AG09309 (cell line): Measurements from ENCODE around the gene HTR3E.

Experiments used
- DNase-seq: peaks from one replicate; pipeline ENCODE4 v3.0.0-alpha.2; 2010; ENCODE audit warnings: low read depth
- H3K4me3 ChIP-seq: 2 replicates; pipeline ENCODE4 v1.5.1; 2011; ENCODE audit warnings: mild to moderate bottlenecking, low read depth, low read length, moderate library complexity; ENCODE audit not compliant: control insufficient read depth
- TF ChIP-seq, protein P1 (sequence below): IDR thresholded peaks from 2 replicates; pipeline ENCODE4 v1.5.1; 2011; ENCODE audit warnings: mild to moderate bottlenecking, low read depth, low read length, inconsistent platforms; ENCODE audit not compliant: insufficient read depth, control insufficient read depth; ENCODE audit errors: missing control alignments

Gene HTR3E, protein sequence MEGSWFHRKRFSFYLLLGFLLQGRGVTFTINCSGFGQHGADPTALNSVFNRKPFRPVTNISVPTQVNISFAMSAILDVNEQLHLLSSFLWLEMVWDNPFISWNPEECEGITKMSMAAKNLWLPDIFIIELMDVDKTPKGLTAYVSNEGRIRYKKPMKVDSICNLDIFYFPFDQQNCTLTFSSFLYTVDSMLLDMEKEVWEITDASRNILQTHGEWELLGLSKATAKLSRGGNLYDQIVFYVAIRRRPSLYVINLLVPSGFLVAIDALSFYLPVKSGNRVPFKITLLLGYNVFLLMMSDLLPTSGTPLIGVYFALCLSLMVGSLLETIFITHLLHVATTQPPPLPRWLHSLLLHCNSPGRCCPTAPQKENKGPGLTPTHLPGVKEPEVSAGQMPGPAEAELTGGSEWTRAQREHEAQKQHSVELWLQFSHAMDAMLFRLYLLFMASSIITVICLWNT

DNA sequence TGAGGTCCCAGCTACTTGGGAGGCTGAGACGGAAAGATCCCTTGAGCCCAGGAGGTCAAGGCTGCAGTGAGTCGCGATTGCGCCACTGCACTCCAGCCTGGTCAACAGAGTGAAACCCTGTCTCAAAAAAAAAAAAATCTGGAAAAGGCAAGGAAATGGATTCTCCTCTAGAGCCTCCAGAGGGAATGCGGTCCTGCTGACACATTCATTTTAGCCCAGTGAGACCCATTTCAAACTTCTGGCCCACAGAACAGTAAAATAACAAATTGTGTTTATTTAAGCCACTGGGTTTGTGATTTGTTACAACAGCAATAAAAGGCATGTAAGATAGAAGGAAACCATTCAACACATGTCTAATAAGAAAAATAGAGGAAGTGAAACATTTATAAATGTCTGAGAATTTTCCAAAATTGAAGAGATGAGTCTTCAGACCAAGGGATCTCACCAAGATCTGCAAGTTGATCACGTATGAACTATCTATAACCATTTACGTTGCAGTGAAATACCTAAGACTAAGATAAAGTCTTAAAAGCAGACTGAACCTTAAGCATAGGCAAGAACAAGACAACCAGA is at the start of gene HTR3E:
Gene HTR3E, plus strand, starts transcription at position 254 of the 573 bp plus-strand sequence. CDS start 466 bp downstream, outside the sequence.
- TF ChIP-seq, protein P1, sequence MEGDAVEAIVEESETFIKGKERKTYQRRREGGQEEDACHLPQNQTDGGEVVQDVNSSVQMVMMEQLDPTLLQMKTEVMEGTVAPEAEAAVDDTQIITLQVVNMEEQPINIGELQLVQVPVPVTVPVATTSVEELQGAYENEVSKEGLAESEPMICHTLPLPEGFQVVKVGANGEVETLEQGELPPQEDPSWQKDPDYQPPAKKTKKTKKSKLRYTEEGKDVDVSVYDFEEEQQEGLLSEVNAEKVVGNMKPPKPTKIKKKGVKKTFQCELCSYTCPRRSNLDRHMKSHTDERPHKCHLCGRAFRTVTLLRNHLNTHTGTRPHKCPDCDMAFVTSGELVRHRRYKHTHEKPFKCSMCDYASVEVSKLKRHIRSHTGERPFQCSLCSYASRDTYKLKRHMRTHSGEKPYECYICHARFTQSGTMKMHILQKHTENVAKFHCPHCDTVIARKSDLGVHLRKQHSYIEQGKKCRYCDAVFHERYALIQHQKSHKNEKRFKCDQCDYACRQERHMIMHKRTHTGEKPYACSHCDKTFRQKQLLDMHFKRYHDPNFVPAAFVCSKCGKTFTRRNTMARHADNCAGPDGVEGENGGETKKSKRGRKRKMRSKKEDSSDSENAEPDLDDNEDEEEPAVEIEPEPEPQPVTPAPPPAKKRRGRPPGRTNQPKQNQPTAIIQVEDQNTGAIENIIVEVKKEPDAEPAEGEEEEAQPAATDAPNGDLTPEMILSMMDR = no peak
- H3K4me3 ChIP-seq = no peak within 1 kb of the TSS
- no peak for DNase-seq

DNA sequence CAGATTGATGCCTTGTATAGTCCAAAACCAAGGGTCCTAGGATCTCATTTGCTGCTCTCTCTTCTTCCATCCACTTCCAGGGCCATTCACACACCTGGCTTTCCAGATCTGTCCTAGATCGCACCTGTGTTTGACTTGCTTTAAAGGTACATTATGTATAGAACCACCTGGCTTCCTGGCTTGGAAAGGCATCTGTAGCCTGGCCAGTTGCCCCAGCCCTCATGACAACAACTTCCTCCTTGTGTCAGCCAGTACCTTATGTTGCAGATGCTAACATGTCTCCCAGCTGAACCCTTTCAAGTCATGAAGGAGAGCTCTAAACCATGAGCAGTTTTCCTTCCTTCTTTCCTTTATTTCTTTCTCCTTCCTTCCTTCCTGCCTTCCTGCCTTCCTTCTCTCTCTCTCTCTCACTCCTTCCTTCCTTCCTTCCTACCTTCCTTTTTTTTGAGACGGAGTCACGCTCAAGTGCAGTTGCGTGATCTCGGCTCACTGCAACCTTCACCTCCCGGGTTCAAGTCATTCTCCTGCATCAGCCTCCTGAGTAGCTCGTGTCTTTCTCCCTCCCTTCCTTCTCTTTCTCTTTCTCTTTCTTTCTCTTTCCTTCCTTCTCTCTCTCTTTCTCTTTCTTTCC is 46.5 kb upstream of the HTR3E start:
- TF ChIP-seq, protein P1 = no peak
- H3K4me3 ChIP-seq = no peak overlapping the region
- no peak for DNase-seq

DNA sequence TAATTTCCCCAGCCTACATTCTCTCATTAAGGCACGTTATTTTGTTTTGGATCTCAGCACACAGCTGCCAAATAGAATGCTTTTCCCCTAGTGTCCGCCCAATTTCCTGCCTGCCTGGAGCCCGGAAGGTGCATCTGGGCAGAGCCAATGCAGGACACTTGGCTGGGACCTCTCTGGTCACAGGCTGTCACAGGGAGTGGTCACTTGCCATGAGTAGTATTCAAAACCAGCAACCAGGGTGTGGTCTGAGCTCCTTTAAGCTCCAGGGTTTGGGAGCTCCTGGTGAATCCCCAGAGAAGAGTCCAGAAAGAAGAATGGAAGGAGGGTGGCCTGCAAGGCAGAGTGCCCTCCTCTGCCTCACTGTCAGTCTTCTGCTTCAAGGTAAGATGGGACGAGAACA is 44.1 kb upstream of the HTR3E start, which contains the start of gene HTR3C:
Gene HTR3C, plus strand, starts transcription at position 281 of the 400 bp plus-strand sequence. Its CDS starts 34 bp downstream, at position 315.
- no peak within 1 kb of the TSS for H3K4me3 ChIP-seq
- TF ChIP-seq, protein P1 = no peak
- no peak for DNase-seq

DNA sequence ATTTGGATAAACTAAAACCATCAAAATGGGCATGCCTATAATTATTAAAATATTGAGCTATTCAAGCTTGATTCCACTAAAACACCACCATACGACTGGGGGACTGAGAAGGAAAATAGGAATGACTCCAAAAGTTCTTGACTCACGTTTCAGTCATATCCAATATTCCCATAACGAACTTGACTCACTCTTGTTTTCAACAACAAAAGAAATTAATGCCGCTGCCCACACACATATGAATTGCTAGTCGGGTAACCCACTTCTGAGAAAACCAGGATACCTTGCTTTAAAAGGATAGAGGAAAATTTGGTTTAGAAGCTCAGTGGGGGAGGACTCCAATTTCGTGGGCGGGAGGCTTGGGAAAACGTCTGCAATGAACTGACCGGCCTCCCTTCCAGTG is 38.8 kb upstream of the HTR3E start:
- no peak overlapping the region for H3K4me3 ChIP-seq
- TF ChIP-seq, protein P1 = no peak
- DNase-seq = peak; percentile 39

DNA sequence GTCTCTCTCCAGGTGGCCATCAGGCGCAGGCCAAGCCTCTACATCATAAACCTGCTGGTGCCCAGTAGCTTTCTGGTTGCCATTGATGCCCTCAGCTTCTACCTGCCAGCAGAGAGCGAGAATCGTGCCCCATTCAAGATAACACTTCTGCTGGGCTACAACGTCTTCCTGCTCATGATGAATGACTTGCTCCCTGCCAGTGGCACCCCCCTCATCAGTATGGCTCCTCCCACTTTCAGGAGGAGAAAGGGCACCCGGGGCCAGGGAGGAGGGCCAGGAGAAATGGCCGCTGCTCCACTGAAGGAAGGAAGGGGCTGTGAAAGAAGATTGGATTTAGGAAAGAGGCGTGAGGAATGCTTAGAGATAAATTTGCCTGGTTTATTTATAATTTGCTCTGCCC is 37.4 kb upstream of the HTR3E start:
- DNase-seq = no peak
- H3K4me3 ChIP-seq = no peak overlapping the region
- TF ChIP-seq, protein P1 = no peak

DNA sequence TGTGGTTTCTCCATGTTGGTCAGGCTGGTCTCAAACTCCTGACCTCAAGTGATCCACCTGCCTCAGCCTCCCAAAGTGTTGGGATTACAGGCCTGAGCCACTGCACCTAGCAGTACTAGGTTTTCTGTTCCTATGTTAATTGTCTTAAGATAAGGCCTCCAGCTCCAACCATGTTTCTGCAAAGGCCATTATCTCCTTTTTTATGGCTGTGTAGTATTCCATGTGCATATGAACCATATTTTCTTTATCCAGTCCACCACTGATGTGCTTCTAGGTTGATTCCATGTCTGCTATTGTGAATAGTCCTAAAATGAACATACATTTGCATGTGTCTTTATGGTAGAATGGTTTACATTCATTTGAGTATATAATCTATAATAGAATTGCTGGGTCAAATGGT is 34.2 kb upstream of the HTR3E start:
- no peak for DNase-seq
- TF ChIP-seq, protein P1 = no peak

More for the DNA sequence above, 34.2 kb upstream of the HTR3E start:
- no peak overlapping the region for H3K4me3 ChIP-seq
